ENCODE measurements around the gene GPR162. TPM values are rescaled to one million over a fixed set of nuclear protein-coding genes. Genes with fewer than 3 reads are reported as not detected.

GPR162 gene
- total RNA-seq, 1 experiment from 2014 or later = 6.1 TPM

DNA sequence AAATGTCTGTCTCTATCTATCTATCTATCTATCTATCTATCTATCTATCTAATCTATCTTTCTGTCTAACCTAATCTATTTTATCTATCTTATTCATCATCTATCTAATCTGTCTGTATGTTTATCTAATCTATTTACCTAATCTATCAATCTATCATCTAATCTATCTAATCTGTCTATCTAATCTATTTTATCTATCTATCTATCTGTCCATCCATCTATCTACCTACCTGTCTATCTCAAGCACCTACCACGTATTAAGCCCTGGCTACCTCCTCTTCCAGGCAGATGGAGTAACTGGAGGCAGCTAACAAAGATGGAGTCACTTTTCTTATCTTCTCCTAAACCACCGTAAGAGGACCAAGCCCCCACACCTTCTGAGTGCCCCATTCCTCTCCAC lies 26.5 kb upstream of the GPR162 start:
- no peak overlapping the region for H3K4me2 ChIP-seq (ENCODE audit: insufficient read depth, insufficient read length, low read length)
- H2BK15ac ChIP-seq (ENCODE audit: low read depth, low read length) = no peak overlapping the region
- DNase-seq = no peak
- no peak overlapping the region for H3T11ph ChIP-seq (ENCODE audit: low read length)
- Mint-ChIP-seq H3K4me1 (peaks cover 9 to 18% of the 10 kb centered on the region in 2 experiments), H3K4me3 (no peak overlapping the region), H3K27ac (no peak overlapping the region), H3K27me3 (ENCODE audit: low read depth) (peaks cover 50% of the 10 kb centered on the region), H3K36me3 (ENCODE audit: insufficient read depth in 1 of 3, low read depth in 3 of 3) (no peaks in the 10 kb centered on the region; a peak in 1 of 7 replicates), H3K9me3 (no peaks in the 10 kb centered on the region)
- no peak overlapping the region for H2BK120ac ChIP-seq (ENCODE audit: low read depth, low read length, poor library complexity, severe bottlenecking)
- H3K79me1 ChIP-seq (ENCODE audit: insufficient read depth, low read depth, low read length, poor library complexity, severe bottlenecking) = no peaks in the 10 kb centered on the region
- H2AFZ ChIP-seq (ENCODE audit: low read length) = no peak overlapping the region
- H3K9ac ChIP-seq (ENCODE audit: extremely low read depth, insufficient read length, low read length) = no peak overlapping the region
- H3K79me2 ChIP-seq (ENCODE audit: insufficient read depth, low read length) = no peaks in the 10 kb centered on the region
- no peak overlapping the region for H2AK5ac ChIP-seq (ENCODE audit: insufficient read length, low read length)
- WGBS (ENCODE audit: extremely low coverage, insufficient read length, low lambda C conversion rate) = no CpG with 5 or more reads among the region's 2 CpGs
- no peaks in the 10 kb centered on the region for H3K9me3 ChIP-seq (ENCODE audit: control insufficient read depth, low read depth, low read length)
- no peak overlapping the region for H3K18ac ChIP-seq (ENCODE audit: insufficient read length, low read depth, low read length)
- H4K91ac ChIP-seq (ENCODE audit: insufficient read length, low read depth, low read length) = no peak overlapping the region
- TF ChIP-seq, protein P1, sequence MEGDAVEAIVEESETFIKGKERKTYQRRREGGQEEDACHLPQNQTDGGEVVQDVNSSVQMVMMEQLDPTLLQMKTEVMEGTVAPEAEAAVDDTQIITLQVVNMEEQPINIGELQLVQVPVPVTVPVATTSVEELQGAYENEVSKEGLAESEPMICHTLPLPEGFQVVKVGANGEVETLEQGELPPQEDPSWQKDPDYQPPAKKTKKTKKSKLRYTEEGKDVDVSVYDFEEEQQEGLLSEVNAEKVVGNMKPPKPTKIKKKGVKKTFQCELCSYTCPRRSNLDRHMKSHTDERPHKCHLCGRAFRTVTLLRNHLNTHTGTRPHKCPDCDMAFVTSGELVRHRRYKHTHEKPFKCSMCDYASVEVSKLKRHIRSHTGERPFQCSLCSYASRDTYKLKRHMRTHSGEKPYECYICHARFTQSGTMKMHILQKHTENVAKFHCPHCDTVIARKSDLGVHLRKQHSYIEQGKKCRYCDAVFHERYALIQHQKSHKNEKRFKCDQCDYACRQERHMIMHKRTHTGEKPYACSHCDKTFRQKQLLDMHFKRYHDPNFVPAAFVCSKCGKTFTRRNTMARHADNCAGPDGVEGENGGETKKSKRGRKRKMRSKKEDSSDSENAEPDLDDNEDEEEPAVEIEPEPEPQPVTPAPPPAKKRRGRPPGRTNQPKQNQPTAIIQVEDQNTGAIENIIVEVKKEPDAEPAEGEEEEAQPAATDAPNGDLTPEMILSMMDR (conservative IDR thresholded peaks at IDR 0.05) = no peak
- no peaks in the 10 kb centered on the region; the same call in 1 of the 2 replicates for H3K27me3 ChIP-seq (ENCODE audit: insufficient read depth, low read length)
- no peak overlapping the region for H4K5ac ChIP-seq (ENCODE audit: insufficient read length, low read depth, low read length)
- H3K56ac ChIP-seq (ENCODE audit: insufficient read length, low read depth, low read length) = no peak overlapping the region
- no peak overlapping the region for H4K8ac ChIP-seq (replicated peaks; ENCODE audit: insufficient read length, low read depth, low read length)
- no peak overlapping the region for H3K23ac ChIP-seq (ENCODE audit: insufficient read length, low read depth, low read length)
- no peak overlapping the region for H2BK5ac ChIP-seq (ENCODE audit: insufficient read length, low read length)
- no peaks in the 10 kb centered on the region for H4K20me1 ChIP-seq (ENCODE audit: control insufficient read depth, insufficient read depth, insufficient read length)
- no peak overlapping the region for H3K27ac ChIP-seq (ENCODE audit: insufficient read length, low read depth, low read length)
- H2BK20ac ChIP-seq (ENCODE audit: low read depth, low read length, poor library complexity, severe bottlenecking) = no peak overlapping the region
- H2BK12ac ChIP-seq (ENCODE audit: insufficient read length, low read depth, low read length) = no peak overlapping the region
- no peak overlapping the region for H3K4ac ChIP-seq (ENCODE audit: low read depth, low read length)
- H3K4me1 ChIP-seq (ENCODE audit: insufficient read depth, low read length) = no peaks in the 10 kb centered on the region
- no peak overlapping the region for H3K14ac ChIP-seq (ENCODE audit: insufficient read depth, low read length)
- no peaks in the 10 kb centered on the region for H3K23me2 ChIP-seq (ENCODE audit: insufficient read length, low read depth, low read length, poor library complexity, severe bottlenecking)
